ENCODE results near the gene DNAAF3.

DNA sequence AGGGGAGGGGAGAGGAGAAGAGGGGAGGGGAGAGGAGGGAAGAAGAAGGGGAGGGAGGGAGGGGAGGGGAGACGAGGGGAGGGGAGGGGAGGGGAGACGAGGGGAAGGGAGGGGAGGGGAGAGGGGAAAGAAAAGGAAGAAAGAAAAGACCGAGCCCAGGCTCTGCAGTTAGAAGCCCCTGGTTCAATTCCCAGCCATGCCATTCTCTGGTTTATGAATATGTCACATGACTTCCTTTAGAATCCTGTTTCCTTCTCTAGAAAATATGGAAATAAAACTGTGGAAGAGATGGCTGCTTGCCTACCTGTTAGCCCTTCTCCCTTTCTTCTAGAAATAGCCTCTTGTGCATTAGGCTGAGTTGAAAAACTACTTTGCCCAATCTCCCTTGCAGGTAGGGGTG is 31.7 kb downstream of the DNAAF3 start:
- no peak for TF ChIP-seq YY1 (IDR thresholded peaks at IDR 0.05; ENCODE audit: insufficient read depth, insufficient read length)
- no peak for TF ChIP-seq ZNF274 (IDR thresholded peaks at IDR 0.05; ENCODE audit: low read depth, low read length)
